ENCODE results near the gene ADGRV1.

ADGRV1 gene

GRCh38 chr5:90878549-90879196 lies 320.1 kb downstream of the ADGRV1 start:
- DNase-seq = no peak

GRCh38 chr5:90881626-90882150 lies 323.1 kb downstream of the ADGRV1 start:
- DNase-seq = no peak

DNA sequence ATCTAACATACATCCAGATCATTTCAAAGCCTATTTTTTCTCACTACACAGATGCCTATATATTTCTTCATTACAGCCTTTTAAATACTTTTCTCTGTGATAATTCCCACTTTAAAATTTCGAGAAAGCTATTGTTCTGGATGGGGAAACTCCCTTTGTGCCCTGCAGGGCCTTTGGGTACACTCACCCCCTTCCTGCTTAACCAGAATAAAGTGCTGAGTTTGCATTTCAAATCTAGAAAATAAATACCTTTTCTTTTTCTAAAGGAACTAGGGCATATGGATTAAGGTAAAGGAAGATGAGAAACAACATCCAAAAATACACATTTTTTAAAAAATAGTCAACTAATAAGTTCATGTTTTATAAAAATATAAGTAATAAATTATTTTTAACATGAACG lies 323.9 kb downstream of the ADGRV1 start:
- DNase-seq = no peak

- DNase-seq = no peak
Measured at GRCh38 chr5:90885180-90885868, 326.7 kb downstream of the ADGRV1 start.

DNA sequence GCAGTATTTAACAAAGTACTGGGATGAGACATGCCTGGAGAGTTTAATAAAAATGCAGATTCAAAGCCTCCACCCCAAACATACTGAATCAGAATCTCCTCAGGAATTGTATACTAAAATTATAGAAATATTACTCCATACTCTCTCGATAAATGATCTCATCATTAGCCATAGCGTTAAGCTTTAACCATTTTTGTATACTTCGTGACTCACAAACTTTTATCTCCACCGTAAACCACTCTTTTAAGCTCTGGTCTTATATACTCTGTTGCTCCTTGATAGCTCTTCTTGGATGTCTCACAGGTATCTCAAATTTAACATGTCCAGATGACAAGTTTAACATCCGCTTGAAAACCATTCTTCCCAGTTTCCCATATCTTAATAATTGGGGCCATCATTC lies 327.8 kb downstream of the ADGRV1 start:
- no peak for DNase-seq

GRCh38 chr5:90888511-90889324 lies 330.1 kb downstream of the ADGRV1 start:
- peak; percentile 31 to 53 for DNase-seq

GRCh38 chr5:90889325-90889600 lies 330.7 kb downstream of the ADGRV1 start:
- DNase-seq = no peak

DNA sequence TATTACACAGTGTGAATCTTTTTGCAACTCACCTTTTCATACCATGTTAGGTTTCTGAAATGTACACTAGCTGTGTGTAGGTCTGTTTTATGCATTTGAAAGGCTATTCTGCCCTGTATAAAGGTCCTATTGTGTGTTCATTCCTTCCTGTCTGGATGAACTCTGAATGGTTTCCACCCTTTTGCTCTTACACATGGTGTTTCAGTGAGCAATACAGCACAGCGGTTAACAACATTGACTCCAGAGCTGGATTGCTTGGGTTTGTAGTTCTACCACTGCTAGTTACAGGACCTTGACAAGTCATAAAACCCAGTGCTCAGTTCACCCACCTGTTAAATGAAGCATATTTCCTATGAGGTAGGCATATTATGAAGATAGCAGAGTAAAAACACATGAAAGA lies 331.6 kb downstream of the ADGRV1 start:
- no peak for DNase-seq

DNA sequence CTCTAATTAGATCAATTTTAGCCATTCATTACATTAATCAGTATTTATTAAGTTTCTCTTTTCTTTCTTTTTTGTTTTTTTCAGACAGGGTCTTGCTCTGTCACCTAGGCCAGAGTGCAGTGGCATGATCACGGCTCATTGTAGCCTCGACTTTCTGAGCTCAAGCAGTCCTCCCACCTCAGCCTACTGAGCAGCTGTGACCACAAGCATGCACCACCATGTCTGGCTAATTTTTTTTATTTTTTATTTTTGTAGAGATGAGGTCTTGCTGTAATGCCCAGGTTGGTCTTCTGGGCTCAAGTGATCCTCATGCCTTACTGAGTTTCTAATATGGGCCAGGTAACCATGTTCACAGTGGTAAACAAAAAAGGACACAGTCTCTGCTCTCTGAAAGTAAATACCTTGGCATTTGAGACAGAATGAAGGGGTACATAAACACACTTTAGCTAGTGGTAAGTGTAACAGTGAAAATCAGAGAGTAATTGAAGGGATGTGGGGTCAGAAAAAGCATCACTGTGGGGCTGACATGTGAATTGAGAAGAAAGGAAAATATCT lies 336.3 kb downstream of the ADGRV1 start:
- DNase-seq = no peak

- DNase-seq = no peak
Measured at GRCh38 chr5:90897618-90898017, 339.0 kb downstream of the ADGRV1 start.

DNA sequence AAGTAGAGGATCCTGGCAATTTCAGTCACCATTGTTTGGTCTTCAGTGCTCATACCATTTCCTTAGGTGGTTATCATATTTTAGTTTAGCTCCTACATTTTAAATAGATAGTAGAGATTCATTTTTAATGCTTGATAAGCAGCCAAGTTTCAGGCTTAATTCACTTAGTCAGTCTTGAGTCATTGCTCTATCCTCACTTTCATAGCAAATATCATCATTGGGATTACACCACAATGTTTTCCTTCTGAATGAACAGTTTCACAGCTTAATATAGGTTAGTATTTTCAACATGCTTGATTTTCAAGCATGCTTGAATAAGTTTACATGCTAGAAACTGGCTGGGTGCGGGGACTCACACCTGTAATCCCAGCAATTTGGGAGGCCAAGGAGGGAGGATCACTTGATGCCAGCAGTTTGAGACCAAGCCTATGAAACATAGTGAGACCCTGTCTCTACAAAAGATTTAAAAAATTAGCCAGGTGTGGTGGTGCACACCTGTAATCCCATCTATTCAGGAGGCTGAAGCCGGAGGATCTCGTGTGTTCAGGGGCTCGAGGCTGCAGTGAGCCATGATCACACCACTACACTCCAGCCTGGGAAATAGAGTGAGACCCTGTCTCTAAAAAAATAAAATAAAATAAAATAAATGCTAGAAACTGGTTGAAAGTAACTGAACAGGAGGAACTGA lies 339.9 kb downstream of the ADGRV1 start:
- DNase-seq = no peak

DNA sequence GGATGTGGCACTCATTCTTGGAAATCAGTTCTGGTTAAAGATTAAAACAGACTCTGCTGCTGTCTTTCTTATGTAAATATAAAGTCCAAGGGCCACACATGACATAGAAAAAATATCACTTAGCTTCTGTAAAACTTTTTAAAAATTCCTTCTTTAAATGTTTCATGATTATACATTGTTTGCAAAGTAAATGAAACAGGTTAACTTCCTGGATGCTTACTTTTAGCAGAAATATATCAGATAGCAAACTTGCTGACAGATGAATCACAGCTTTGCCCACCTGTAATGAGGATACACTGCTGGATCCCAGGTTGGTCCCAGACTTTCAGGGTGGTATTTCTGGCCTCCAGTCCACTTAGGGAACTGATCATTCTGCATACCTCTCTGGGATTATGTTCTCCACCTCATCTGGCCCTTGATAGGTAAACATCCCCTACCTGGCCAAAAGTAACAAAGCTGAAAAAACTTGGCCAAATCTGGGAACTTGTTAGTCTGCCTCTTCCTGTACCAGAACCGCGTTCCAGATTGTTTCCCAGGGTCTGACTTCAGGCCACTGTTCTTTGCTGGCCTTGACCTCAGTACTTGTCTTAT lies 340.5 kb downstream of the ADGRV1 start:
- no peak for DNase-seq

- no peak for DNase-seq
Measured at GRCh38 chr5:90901261-90901660, 342.7 kb downstream of the ADGRV1 start.

DNA sequence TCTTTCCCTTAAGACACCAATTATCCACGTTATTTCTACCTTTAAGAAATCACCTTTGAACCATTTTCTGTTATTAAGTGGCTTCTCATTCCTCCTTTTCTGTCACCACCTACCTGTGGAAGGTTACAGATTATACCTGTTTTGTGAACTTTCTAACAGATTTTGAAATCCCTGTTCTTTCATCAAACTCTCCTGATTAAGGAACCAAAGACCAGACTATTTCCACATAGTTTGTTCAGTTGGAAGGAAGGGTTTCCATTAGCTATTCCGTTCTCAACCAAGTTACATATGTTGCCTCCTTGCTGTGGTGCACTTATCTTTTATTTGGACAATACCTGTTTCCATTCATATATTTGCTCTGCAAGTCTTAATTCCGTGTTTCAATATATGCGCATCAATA lies 343.6 kb downstream of the ADGRV1 start:
- no peak for DNase-seq

GRCh38 chr5:90902651-90903386 lies 344.2 kb downstream of the ADGRV1 start:
- no peak for DNase-seq

- no peak for DNase-seq
Measured at GRCh38 chr5:90909101-90909503, 350.5 kb downstream of the ADGRV1 start.

- no peak for DNase-seq
Measured at GRCh38 chr5:90909940-90910339, 351.3 kb downstream of the ADGRV1 start.

DNA sequence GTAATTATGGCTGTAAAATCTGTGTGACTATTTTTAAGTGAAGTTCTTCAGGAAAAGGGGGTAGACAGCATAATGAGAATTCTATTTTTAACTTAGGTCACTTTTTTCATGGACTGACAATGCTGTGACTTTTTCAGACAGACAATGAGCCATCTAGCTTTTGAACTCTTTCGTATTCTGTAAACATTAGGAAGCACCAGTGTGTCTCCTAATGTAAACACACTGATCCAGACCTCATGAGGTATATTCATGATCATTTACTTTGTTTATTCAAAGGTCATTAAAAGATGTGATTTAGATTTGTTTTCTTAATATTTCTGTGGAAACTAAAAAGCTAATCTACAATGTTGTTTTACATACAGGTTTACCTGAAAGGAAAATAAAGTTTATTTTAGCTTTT lies 352.6 kb downstream of the ADGRV1 start:
- DNase-seq = peak in 1 of 2 experiments; percentile 8

DNA sequence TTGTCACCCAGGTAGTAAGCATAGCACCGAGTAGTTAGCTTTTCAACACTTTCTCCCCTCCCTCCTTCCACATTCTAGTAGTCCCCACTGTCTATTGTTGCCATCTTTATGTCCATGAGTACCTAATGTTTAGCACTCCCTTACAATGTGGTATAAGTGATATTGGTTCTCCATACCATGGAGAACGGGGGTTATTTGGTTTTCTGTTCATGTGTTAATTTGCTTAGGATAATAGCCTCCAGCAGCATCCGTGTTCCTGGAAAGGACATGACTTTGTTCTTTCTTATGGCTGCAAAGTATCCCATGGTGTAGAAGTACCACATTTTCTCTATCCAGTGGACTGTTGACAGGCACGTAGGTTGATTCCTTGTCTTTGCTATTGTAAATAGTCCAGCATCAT lies 353.9 kb downstream of the ADGRV1 start:
- no peak for DNase-seq

- DNase-seq = no peak
Measured at GRCh38 chr5:90915393-90915792, 356.8 kb downstream of the ADGRV1 start.

DNA sequence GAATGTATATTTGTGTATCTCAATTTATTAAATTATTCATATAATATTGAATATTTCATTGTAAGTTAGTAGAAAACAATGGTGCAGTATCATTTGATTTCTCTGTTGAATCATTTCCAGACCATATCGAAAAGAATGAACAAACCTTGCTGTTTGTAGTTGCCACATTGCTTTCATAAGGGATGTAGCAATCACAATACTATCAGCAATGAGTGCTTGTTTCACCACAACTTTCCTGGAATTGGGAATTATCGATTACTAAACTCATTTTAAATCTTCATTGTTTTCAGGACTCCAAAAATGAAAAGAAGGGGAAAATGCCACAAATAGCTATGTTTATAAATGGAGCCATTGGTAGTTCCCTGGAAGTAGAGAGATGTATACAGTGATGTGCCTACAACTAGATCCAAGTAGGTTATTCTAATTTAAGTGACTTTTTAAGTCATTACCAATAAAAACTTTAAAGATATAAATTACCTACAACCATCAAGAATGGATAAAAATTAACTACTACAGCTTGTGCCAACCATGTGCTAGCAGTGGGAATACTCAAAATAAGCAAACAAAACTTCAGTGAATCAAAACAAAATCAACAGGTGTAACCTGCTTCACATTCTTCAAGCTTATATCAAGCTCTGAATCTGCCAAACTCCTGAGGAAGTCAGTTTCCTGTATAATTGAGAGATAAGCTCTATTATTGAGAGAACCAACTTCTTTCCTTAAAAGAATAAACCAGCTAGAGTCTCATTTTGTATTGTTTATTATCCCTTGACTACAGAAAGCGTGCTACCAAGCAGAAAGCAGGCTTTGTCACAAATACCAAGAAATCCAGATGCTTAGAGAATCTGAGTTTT lies 358.6 kb downstream of the ADGRV1 start:
- no peak for DNase-seq
